Measurements from ENCODE around the gene PPM1L.

The PPM1L gene

GRCh38 chr3:160735826-160736225 is 20.2 kb upstream of the PPM1L start:
- no peak overlapping the region for H2BK12ac ChIP-seq (ENCODE audit: low read length in 2 of 2)

GRCh38 chr3:160738048-160738447 is 18.0 kb upstream of the PPM1L start:
- Histone ChIP-seq H3K18ac (ENCODE audit: low read depth in 1 of 2, low read length in 2 of 2) (no peak overlapping the region), H2BK120ac (ENCODE audit: low read depth, low read length) (no peak overlapping the region), H3K14ac (ENCODE audit: low read length in 2 of 2) (no peak overlapping the region), H3K27me3 (ENCODE audit: control insufficient read depth in 1 of 2, insufficient read depth in 1 of 2, low read length in 2 of 2) (no peaks in the 10 kb centered on the region), H2AK5ac (ENCODE audit: low read length, severe bottlenecking) (no peak overlapping the region), H3K4me3 (ENCODE audit: insufficient read depth in 1 of 2, low read depth in 1 of 2, low read length in 2 of 2) (no peak overlapping the region), H3K36me3 (ENCODE audit: control insufficient read depth in 1 of 2, insufficient read depth in 2 of 2, low read depth in 1 of 2, low read length in 2 of 2) (no peaks in the 10 kb centered on the region), H2BK15ac (ENCODE audit: low read depth, poor library complexity, severe bottlenecking) (no peak overlapping the region), H3K27ac (ENCODE audit: low read length, poor library complexity, severe bottlenecking) (no peak overlapping the region), H2BK12ac (ENCODE audit: low read length in 2 of 2) (no peak overlapping the region), H3K4me2 (ENCODE audit: low read length, poor library complexity, severe bottlenecking) (no peak overlapping the region), H2BK5ac (ENCODE audit: low read depth, low read length, poor library complexity, severe bottlenecking) (no peak overlapping the region), H3K9me3 (ENCODE audit: control insufficient read depth, low read length) (no peaks in the 10 kb centered on the region), H3K23ac (ENCODE audit: low read length in 2 of 2) (no peak overlapping the region), H4K8ac (ENCODE audit: low read length) (no peak overlapping the region), H4K91ac (ENCODE audit: low read length) (no peak overlapping the region), H3K9ac (ENCODE audit: low read length) (no peak overlapping the region), H3K79me1 (replicated peaks; ENCODE audit: low read length, poor library complexity, severe bottlenecking) (no peaks in the 10 kb centered on the region), H2AFZ (ENCODE audit: low read depth, low read length) (no peak overlapping the region), H3K4me1 (ENCODE audit: control insufficient read depth, insufficient read depth, low read depth, low read length) (no peaks in the 10 kb centered on the region), H3K4ac (ENCODE audit: low read depth in 1 of 2, low read length in 2 of 2) (no peak overlapping the region)
- no peak for DNase-seq
- WGBS = 88% methylated on average over 2 of the region's 2 CpGs

More at GRCh38 chr3:160735826-160736225, 20.2 kb upstream of the PPM1L start:
- H3K4ac ChIP-seq (ENCODE audit: low read depth in 1 of 2, low read length in 2 of 2) = no peak overlapping the region
- no peaks in the 10 kb centered on the region for H3K36me3 ChIP-seq (ENCODE audit: control insufficient read depth in 1 of 2, insufficient read depth in 2 of 2, low read depth in 1 of 2, low read length in 2 of 2)
- H3K4me1 ChIP-seq (ENCODE audit: control insufficient read depth, insufficient read depth, low read depth, low read length) = no peaks in the 10 kb centered on the region
- H3K4me2 ChIP-seq (ENCODE audit: low read length, poor library complexity, severe bottlenecking) = no peak overlapping the region
- H2BK15ac ChIP-seq (ENCODE audit: low read depth, poor library complexity, severe bottlenecking) = no peak overlapping the region
- no peak overlapping the region for H3K4me3 ChIP-seq (ENCODE audit: insufficient read depth in 1 of 2, low read depth in 1 of 2, low read length in 2 of 2)
- no peak overlapping the region for H4K91ac ChIP-seq (ENCODE audit: low read length)
- H3K27me3 ChIP-seq (ENCODE audit: control insufficient read depth in 1 of 2, insufficient read depth in 1 of 2, low read length in 2 of 2) = no peaks in the 10 kb centered on the region
- no peaks in the 10 kb centered on the region for H3K79me1 ChIP-seq (replicated peaks; ENCODE audit: low read length, poor library complexity, severe bottlenecking)
- no peak overlapping the region for H3K9ac ChIP-seq (ENCODE audit: low read length)
- H3K14ac ChIP-seq (ENCODE audit: low read length in 2 of 2) = no peak overlapping the region
- H3K18ac ChIP-seq (ENCODE audit: low read depth in 1 of 2, low read length in 2 of 2) = no peak overlapping the region
- H3K9me3 ChIP-seq (ENCODE audit: control insufficient read depth, low read length) = no peaks in the 10 kb centered on the region
- no peak overlapping the region for H3K23ac ChIP-seq (ENCODE audit: low read length in 2 of 2)
- no peak overlapping the region for H4K8ac ChIP-seq (ENCODE audit: low read length)
- no CpG with 5 or more reads among the region's 1 CpG for WGBS
- H2BK5ac ChIP-seq (ENCODE audit: low read depth, low read length, poor library complexity, severe bottlenecking) = no peak overlapping the region
- no peak overlapping the region for H3K27ac ChIP-seq (ENCODE audit: low read length, poor library complexity, severe bottlenecking)
- DNase-seq = no peak
- H2AFZ ChIP-seq (ENCODE audit: low read depth, low read length) = no peak overlapping the region
- H2AK5ac ChIP-seq (ENCODE audit: low read length, severe bottlenecking) = no peak overlapping the region
- no peak overlapping the region for H2BK120ac ChIP-seq (ENCODE audit: low read depth, low read length)

GRCh38 chr3:160739079-160739478 is 17.0 kb upstream of the PPM1L start:
- no peak for DNase-seq
- peaks cover 0 to 1% of the 10 kb centered on the region in 2 experiments for H3K27me3 ChIP-seq (ENCODE audit: control insufficient read depth in 1 of 2, insufficient read depth in 1 of 2, low read length in 2 of 2)
- no peak overlapping the region for H4K91ac ChIP-seq (ENCODE audit: low read length)
- WGBS = 56% methylated on average over 1 of the region's 1 CpG
- no peak overlapping the region for H3K18ac ChIP-seq (ENCODE audit: low read depth in 1 of 2, low read length in 2 of 2)
- no peak overlapping the region for H2BK15ac ChIP-seq (ENCODE audit: low read depth, poor library complexity, severe bottlenecking)
- H3K4me1 ChIP-seq (ENCODE audit: control insufficient read depth, insufficient read depth, low read depth, low read length) = no peaks in the 10 kb centered on the region
- H2BK120ac ChIP-seq (ENCODE audit: low read depth, low read length) = no peak overlapping the region
- H3K4me2 ChIP-seq (ENCODE audit: low read length, poor library complexity, severe bottlenecking) = no peak overlapping the region
- H4K8ac ChIP-seq (ENCODE audit: low read length) = no peak overlapping the region
- H2BK12ac ChIP-seq (ENCODE audit: low read length in 2 of 2) = no peak overlapping the region
- no peak overlapping the region for H2AFZ ChIP-seq (ENCODE audit: low read depth, low read length)
- H3K9ac ChIP-seq (ENCODE audit: low read length) = no peak overlapping the region
- no peak overlapping the region for H3K14ac ChIP-seq (ENCODE audit: low read length in 2 of 2)
- no peak overlapping the region for H3K4me3 ChIP-seq (ENCODE audit: insufficient read depth in 1 of 2, low read depth in 1 of 2, low read length in 2 of 2)
- no peak overlapping the region for H2AK5ac ChIP-seq (ENCODE audit: low read length, severe bottlenecking)
- no peak overlapping the region for H2BK5ac ChIP-seq (ENCODE audit: low read depth, low read length, poor library complexity, severe bottlenecking)
- H3K4ac ChIP-seq (ENCODE audit: low read depth in 1 of 2, low read length in 2 of 2) = no peak overlapping the region
- no peaks in the 10 kb centered on the region for H3K79me1 ChIP-seq (replicated peaks; ENCODE audit: low read length, poor library complexity, severe bottlenecking)
- H3K9me3 ChIP-seq (ENCODE audit: control insufficient read depth, low read length) = no peaks in the 10 kb centered on the region
- H3K36me3 ChIP-seq (ENCODE audit: control insufficient read depth in 1 of 2, insufficient read depth in 2 of 2, low read depth in 1 of 2, low read length in 2 of 2) = no peaks in the 10 kb centered on the region
- H3K23ac ChIP-seq (ENCODE audit: low read length in 2 of 2) = no peak overlapping the region
- no peak overlapping the region for H3K27ac ChIP-seq (ENCODE audit: low read length, poor library complexity, severe bottlenecking)

GRCh38 chr3:160746976-160747375 is 9.1 kb upstream of the PPM1L start:
- H4K8ac ChIP-seq (ENCODE audit: low read length) = no peak overlapping the region
- no peak overlapping the region for H3K23ac ChIP-seq (ENCODE audit: low read length in 2 of 2)
- no peak overlapping the region for H3K4me2 ChIP-seq (ENCODE audit: low read length, poor library complexity, severe bottlenecking)
- peaks cover 0 to 10% of the 10 kb centered on the region in 2 experiments for H3K27me3 ChIP-seq (ENCODE audit: control insufficient read depth in 1 of 2, insufficient read depth in 1 of 2, low read length in 2 of 2)
- no peak overlapping the region for H3K27ac ChIP-seq (ENCODE audit: low read length, poor library complexity, severe bottlenecking)
- no peak overlapping the region for H3K14ac ChIP-seq (ENCODE audit: low read length in 2 of 2)
- no peak overlapping the region for H2BK15ac ChIP-seq (ENCODE audit: low read depth, poor library complexity, severe bottlenecking)
- H3K18ac ChIP-seq (ENCODE audit: low read depth in 1 of 2, low read length in 2 of 2) = no peak overlapping the region
- H3K79me1 ChIP-seq (replicated peaks; ENCODE audit: low read length, poor library complexity, severe bottlenecking) = no peaks in the 10 kb centered on the region
- no peak overlapping the region for H2BK120ac ChIP-seq (ENCODE audit: low read depth, low read length)
- no peak overlapping the region for H2BK5ac ChIP-seq (ENCODE audit: low read depth, low read length, poor library complexity, severe bottlenecking)
- no peaks in the 10 kb centered on the region for H3K9me3 ChIP-seq (ENCODE audit: control insufficient read depth, low read length)
- no CpG with 5 or more reads among the region's 2 CpGs for WGBS
- no peak overlapping the region for H3K4me3 ChIP-seq (ENCODE audit: insufficient read depth in 1 of 2, low read depth in 1 of 2, low read length in 2 of 2)
- no peak overlapping the region for H2AFZ ChIP-seq (ENCODE audit: low read depth, low read length)
- H4K91ac ChIP-seq (ENCODE audit: low read length) = no peak overlapping the region
- no peak overlapping the region for H3K4ac ChIP-seq (ENCODE audit: low read depth in 1 of 2, low read length in 2 of 2)
- H2AK5ac ChIP-seq (ENCODE audit: low read length, severe bottlenecking) = no peak overlapping the region
- DNase-seq = no peak
- no peaks in the 10 kb centered on the region for H3K4me1 ChIP-seq (ENCODE audit: control insufficient read depth, insufficient read depth, low read depth, low read length)
- no peak overlapping the region for H2BK12ac ChIP-seq (ENCODE audit: low read length in 2 of 2)
- H3K36me3 ChIP-seq (ENCODE audit: control insufficient read depth in 1 of 2, insufficient read depth in 2 of 2, low read depth in 1 of 2, low read length in 2 of 2) = no peaks in the 10 kb centered on the region
- H3K9ac ChIP-seq (ENCODE audit: low read length) = no peak overlapping the region

Measured in mesenchymal stem cell (in vitro differentiated cells and primary cell).